SU-DHL-6 (cell line): ENCODE results near the gene APOL6.

Source experiments
- H2AFZ ChIP-seq: fragments of 200-600 bp; sonication (generic); 2 replicates; pipeline ENCODE4 v1.6.1; 2014; ENCODE audit warnings: low read depth, mild to moderate bottlenecking, moderate library complexity, mixed read lengths, antibody characterized with exemption, low read length; ENCODE audit not compliant: severe bottlenecking
- H3F3A ChIP-seq: fragments of 200-600 bp; shearing (Covaris generic); 2 replicates; pipeline ENCODE4 v1.6.0; 2016; ENCODE audit warnings: antibody characterized with exemption, mild to moderate bottlenecking; ENCODE audit not compliant: insufficient read depth
- H3K27ac ChIP-seq: fragments of 200-600 bp; sonication (generic); 2 replicates; pipeline ENCODE4 v1.5.1; 2016; ENCODE audit warnings: low read depth, mild to moderate bottlenecking, low read length, moderate library complexity, mixed read lengths
- H3K27me3 ChIP-seq: fragments of 200-600 bp; sonication (generic), shearing (Covaris generic); 2 replicates; pipeline ENCODE4 v1.6.0; 2014; ENCODE audit warnings: mild to moderate bottlenecking, low read length
- H3K36me3 ChIP-seq: fragments of 200-600 bp; sonication (generic); 2 replicates; pipeline ENCODE4 v1.6.1; 2014; ENCODE audit warnings: mild to moderate bottlenecking, low read length, mixed read lengths
- H3K4me2 ChIP-seq: fragments of 300-600, 200-600 bp; shearing (Covaris generic), sonication (generic); 2 replicates; pipeline ENCODE4 v1.6.0; 2014; ENCODE audit warnings: low read length, low read depth, mild to moderate bottlenecking; ENCODE audit not compliant: poor library complexity, severe bottlenecking
- H3K4me3 ChIP-seq: fragments of 200-600 bp; sonication (generic); 2 replicates; pipeline ENCODE4 v1.5.1; 2014; ENCODE audit warnings: antibody characterized with exemption, low read length, mild to moderate bottlenecking, mixed read lengths; ENCODE audit not compliant: insufficient read depth, poor library complexity, severe bottlenecking
- H3K79me2 ChIP-seq: fragments of 200-600 bp; sonication (generic); 2 replicates; pipeline ENCODE4 v1.6.1; 2014; ENCODE audit warnings: mild to moderate bottlenecking, low read length, moderate library complexity; ENCODE audit not compliant: insufficient read depth
- H3K9ac ChIP-seq: fragments of 200-600 bp; sonication (generic); 2 replicates; pipeline ENCODE4 v1.7.0; 2014; ENCODE audit warnings: mild to moderate bottlenecking, low read length
- H3K9me2 ChIP-seq: fragments of 200-600 bp; sonication (generic); replicated peaks from 2 replicates; pipeline ENCODE4 v1.6.1; 2014; ENCODE audit warnings: low read length; ENCODE audit not compliant: insufficient read depth
- H3K9me3 ChIP-seq: fragments of 200-600 bp; sonication (generic); 2 replicates; pipeline ENCODE4 v1.6.1; 2014; ENCODE audit warnings: low read length, mixed read lengths; ENCODE audit not compliant: insufficient read depth
- H4K20me1 ChIP-seq: fragments of 200-600 bp; sonication (generic); 2 replicates; pipeline ENCODE4 v1.6.1; 2014; ENCODE audit warnings: low read depth, mild to moderate bottlenecking, antibody characterized with exemption, low read length, moderate library complexity, mixed read lengths
- EZH2phosphoT487 ChIP-seq: fragments of 200-600 bp; sonication (generic), shearing (Covaris generic); conservative IDR thresholded peaks from 2 replicates; pipeline ENCODE4 v1.6.1; 2018; ENCODE audit warnings: mild to moderate bottlenecking, antibody characterized with exemption, low read length, moderate library complexity, mixed read lengths
- TF ChIP-seq, protein P1 (sequence below): fragments of 200-600 bp; sonication (generic); IDR thresholded peaks from one replicate; pipeline ENCODE4 v1.5.1; 2017; ENCODE audit warnings: antibody characterized with exemption, mild to moderate bottlenecking, low read length, moderate library complexity; ENCODE audit not compliant: insufficient read depth, poor library complexity, severe bottlenecking

The APOL6 gene

DNA sequence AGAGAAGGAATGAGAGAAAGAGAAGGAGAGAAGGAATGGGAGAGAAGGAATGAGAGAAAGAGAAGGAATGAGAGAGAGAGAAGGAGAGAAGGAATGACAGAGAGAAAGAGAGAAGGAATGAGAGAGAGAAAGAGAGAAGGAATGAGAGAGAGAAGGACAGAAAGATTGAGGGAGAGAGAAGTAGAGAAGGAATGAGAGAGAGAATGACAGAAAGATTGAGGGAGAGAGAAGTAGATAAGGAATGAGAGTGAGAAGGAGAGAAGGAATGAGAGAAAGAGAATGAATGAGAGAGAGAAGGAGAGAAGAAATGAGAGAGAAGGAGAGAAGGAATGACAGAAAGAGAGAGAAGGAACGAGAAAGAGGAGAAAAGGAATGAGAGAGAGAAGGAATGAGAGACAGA, 35.3 kb downstream of the APOL6 start:
- Histone ChIP-seq H3K9ac (no peak overlapping the region), H2AFZ (no peak overlapping the region), H3K4me2 (no peak overlapping the region), H3K36me3 (no peaks in the 10 kb centered on the region), H3K27me3 (no peaks in the 10 kb centered on the region), H4K20me1 (no peaks in the 10 kb centered on the region), H3K27ac (no peak overlapping the region), H3K4me3 (no peak overlapping the region), H3K9me3 (peaks cover 7% of the 10 kb centered on the region; the same call in 1 of the 2 replicates), H3K9me2 (no peaks in the 10 kb centered on the region), H3F3A (peaks cover 20% of the 10 kb centered on the region), H3K79me2 (no peaks in the 10 kb centered on the region)
- TF ChIP-seq, protein P1, sequence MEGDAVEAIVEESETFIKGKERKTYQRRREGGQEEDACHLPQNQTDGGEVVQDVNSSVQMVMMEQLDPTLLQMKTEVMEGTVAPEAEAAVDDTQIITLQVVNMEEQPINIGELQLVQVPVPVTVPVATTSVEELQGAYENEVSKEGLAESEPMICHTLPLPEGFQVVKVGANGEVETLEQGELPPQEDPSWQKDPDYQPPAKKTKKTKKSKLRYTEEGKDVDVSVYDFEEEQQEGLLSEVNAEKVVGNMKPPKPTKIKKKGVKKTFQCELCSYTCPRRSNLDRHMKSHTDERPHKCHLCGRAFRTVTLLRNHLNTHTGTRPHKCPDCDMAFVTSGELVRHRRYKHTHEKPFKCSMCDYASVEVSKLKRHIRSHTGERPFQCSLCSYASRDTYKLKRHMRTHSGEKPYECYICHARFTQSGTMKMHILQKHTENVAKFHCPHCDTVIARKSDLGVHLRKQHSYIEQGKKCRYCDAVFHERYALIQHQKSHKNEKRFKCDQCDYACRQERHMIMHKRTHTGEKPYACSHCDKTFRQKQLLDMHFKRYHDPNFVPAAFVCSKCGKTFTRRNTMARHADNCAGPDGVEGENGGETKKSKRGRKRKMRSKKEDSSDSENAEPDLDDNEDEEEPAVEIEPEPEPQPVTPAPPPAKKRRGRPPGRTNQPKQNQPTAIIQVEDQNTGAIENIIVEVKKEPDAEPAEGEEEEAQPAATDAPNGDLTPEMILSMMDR, result no peak
- TF ChIP-seq EZH2phosphoT487, result no peak

DNA sequence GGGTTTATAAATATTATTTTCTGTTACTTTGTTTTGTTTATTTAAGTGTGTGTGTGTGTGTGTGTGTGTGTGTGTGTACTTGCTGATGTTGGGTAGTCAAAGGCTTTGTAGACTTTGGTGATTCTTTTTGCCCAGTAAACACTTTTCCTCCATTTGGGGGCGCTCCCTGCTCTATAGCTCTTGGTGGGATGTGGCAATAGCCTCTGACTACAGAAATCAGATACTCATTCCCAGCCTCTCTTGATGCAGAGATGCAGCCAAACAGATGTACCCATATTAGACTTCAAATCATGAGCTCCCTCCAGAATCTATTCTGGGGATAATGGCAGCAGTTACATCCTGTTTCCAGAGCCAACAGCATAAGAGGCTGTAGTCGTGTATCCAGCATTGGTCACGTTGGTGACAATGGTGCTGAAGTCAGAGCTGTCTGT, 36.0 kb downstream of the APOL6 start:
- no peaks in the 10 kb centered on the region for H3K79me2 ChIP-seq
- no peak overlapping the region; the same call in 1 of the 2 replicates for H3K9ac ChIP-seq
- H3K4me2 ChIP-seq, result peak overlapping the region; percentile 16
- H3K4me3 ChIP-seq, result no peak overlapping the region
- no peaks in the 10 kb centered on the region for H3K27me3 ChIP-seq
- no peaks in the 10 kb centered on the region for H4K20me1 ChIP-seq
- H3K9me2 ChIP-seq, result no peaks in the 10 kb centered on the region
- no peaks in the 10 kb centered on the region for H3K36me3 ChIP-seq
- H3K9me3 ChIP-seq, result peaks cover 7% of the 10 kb centered on the region; the same call in 1 of the 2 replicates
- peak overlapping the region; percentile 95 for H3K27ac ChIP-seq
- H2AFZ ChIP-seq, result peak overlapping the region; percentile 3
- TF ChIP-seq EZH2phosphoT487, result no peak
- TF ChIP-seq, protein P1, result peak; percentile 44
- H3F3A ChIP-seq, result peaks cover 24% of the 10 kb centered on the region

DNA sequence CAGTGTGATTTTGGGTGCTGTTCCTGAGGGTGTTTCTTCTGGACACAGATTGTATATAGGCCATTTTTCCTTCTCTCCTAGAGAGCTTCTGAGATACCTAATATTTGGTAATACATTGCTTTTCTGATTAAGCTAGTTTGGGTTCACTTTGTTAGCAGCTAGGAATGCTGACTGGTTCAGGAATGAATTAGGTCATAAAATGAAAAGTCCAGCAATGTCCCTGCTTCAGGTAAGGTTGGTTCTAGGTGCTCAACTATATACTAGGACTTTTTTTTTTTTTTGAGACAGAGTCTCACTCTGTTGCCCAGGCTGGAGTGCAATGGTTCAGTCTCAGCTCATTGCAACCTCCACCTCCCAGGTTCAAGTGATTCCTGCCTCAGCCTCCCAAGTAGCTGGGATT, 36.5 kb downstream of the APOL6 start:
- Histone ChIP-seq H3K36me3 (no peaks in the 10 kb centered on the region), H3K79me2 (no peaks in the 10 kb centered on the region), H2AFZ (peak overlapping the region; percentile 3), H3K9ac (no peak overlapping the region; the same call in none of the 2 replicates), H3K27me3 (no peaks in the 10 kb centered on the region), H3K27ac (peak overlapping the region; percentile 95), H3K4me3 (no peak overlapping the region), H3F3A (peaks cover 24% of the 10 kb centered on the region), H3K9me2 (no peaks in the 10 kb centered on the region), H3K9me3 (peaks cover 7% of the 10 kb centered on the region; the same call in 1 of the 2 replicates), H3K4me2 (peak overlapping the region; percentile 16), H4K20me1 (no peaks in the 10 kb centered on the region)
- TF ChIP-seq EZH2phosphoT487, result no peak
- TF ChIP-seq, protein P1, result no peak
